Progenitor cell of endocrine pancreas (in vitro differentiated cells): ENCODE results near the gene CHN2. TPM values are rescaled to one million over a fixed set of nuclear protein-coding genes. Genes with fewer than 3 reads are reported as not detected.
A peak's percentile ranks its signal among the peaks of the same experiment; 100 is the strongest.

Experiments
- DNase-seq: peaks from one replicate; pipeline ENCODE4 v3.0.0; 2021; ENCODE audit warnings: low spot score; ENCODE audit not compliant: unreplicated experiment
- H3K27ac Mint-ChIP-seq: 2 replicates; pipeline ENCODE4 v1.8.0; 2021; ENCODE audit warnings: mild to moderate bottlenecking, moderate library complexity, mixed read lengths
- H3K27me3 Mint-ChIP-seq: 2 replicates; pipeline ENCODE4 v1.8.0; 2021; ENCODE audit warnings: mixed read lengths
- H3K36me3 Mint-ChIP-seq: 2 replicates; pipeline ENCODE4 v1.8.0; 2022; ENCODE audit warnings: mixed read lengths; ENCODE audit not compliant: insufficient read depth
- H3K4me1 Mint-ChIP-seq: 2 replicates; pipeline ENCODE4 v1.8.0; 2021; ENCODE audit warnings: low read depth, mixed read lengths
- H3K4me3 Mint-ChIP-seq: 2 replicates; pipeline ENCODE4 v1.8.0; 2021; ENCODE audit warnings: low read depth, mild to moderate bottlenecking, moderate library complexity, mixed read lengths
- H3K9me3 Mint-ChIP-seq: 2 replicates; pipeline ENCODE4 v1.8.0; 2021; ENCODE audit warnings: low read depth, mixed read lengths
- CTCF ChIP-seq: fragments of 200-600 bp; sonication (generic); IDR thresholded peaks from one replicate; pipeline ENCODE4 v1.5.0; 2021; ENCODE audit warnings: antibody characterized with exemption, mild to moderate bottlenecking; ENCODE audit not compliant: unreplicated experiment
- total RNA-seq: library from RNA; stranded (reverse); gene quantifications from 2 replicates; pipeline ENCODE4 v1.2.1, GENCODE V29; 2021

The CHN2 gene
- total RNA-seq, 1 donor from 2014 or later = 22.0 TPM

DNA sequence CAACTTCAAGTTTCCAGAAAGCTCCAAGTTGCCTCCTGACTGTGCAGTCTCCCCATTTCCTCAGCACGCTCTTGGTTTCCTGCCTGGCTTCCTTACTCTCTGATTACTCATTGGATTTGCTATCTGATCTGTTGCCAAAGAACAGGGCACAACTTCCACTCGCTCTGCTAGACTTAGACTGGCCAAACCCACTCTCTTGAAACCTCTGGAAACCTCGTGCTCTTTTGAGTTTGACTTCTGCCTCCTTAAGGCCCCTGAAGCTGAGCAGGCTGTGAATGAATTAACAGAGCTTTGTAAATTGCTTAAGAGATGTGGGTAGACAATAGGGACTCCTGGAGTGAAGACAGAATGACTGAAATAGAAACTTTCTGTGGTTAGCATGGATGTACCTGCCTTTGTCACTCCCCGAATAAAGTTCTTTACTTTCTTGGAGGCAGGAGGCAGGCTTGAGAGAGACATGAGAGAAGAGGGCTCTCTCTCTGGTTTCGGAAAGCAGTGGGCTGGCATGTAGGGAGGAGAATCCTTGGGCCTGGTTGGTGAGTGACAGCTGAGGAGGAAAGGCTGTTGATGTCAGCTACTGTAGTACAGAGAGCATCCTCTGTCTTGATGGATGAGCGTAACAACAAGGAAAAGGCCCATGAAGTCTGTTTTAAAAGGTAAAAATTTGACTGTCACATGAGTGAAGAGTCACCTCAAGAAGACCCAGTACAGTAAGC lies 70.8 kb downstream of the CHN2 start:
- H3K9me3 Mint-ChIP-seq = peaks cover 7% of the 10 kb centered on the region
- no peak overlapping the region for H3K4me3 Mint-ChIP-seq
- no peak for TF ChIP-seq CTCF
- no peaks in the 10 kb centered on the region for H3K27me3 Mint-ChIP-seq
- H3K36me3 Mint-ChIP-seq = peaks cover 14% of the 10 kb centered on the region
- no peak for DNase-seq
- no peak overlapping the region for H3K27ac Mint-ChIP-seq
- H3K4me1 Mint-ChIP-seq = peaks cover 16% of the 10 kb centered on the region

DNA sequence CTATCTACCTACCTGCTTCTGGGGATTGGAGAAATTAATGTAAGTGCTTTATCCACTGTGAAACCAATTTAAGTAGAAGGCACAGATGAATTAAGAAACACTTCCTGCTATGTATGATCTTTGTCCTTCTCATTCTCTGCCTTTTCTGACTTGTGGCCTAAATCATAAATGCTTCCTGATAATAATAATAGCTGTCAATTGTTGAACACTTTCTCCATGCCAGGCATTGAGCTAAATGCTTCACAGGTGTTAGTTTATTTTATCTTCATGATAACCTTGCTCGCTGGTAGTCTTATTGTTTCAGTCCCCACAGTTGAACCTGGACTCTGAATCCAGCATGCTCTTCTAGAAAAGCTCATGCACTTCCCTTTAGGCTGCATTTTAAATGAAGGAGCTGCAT lies 75.4 kb downstream of the CHN2 start:
- Mint-ChIP-seq H3K36me3 (peaks cover 2% of the 10 kb centered on the region), H3K9me3 (peaks cover 4% of the 10 kb centered on the region), H3K4me1 (peaks cover 32% of the 10 kb centered on the region), H3K27ac (peak overlapping the region; percentile 32), H3K4me3 (no peak overlapping the region), H3K27me3 (no peaks in the 10 kb centered on the region)
- no peak for DNase-seq
- TF ChIP-seq CTCF = no peak

GRCh38 chr7:29270594-29271318 lies 76.2 kb downstream of the CHN2 start:
- peaks cover 4% of the 10 kb centered on the region for H3K9me3 Mint-ChIP-seq

GRCh38 chr7:29271319-29271658 lies 76.7 kb downstream of the CHN2 start:
- Mint-ChIP-seq H3K27me3 (no peaks in the 10 kb centered on the region), H3K4me1 (peaks cover 35% of the 10 kb centered on the region), H3K27ac (peak overlapping the region; percentile 38), H3K9me3 (peaks cover 4% of the 10 kb centered on the region), H3K4me3 (peak overlapping the region; percentile 15), H3K36me3 (no peaks in the 10 kb centered on the region)
- no peak for TF ChIP-seq CTCF
- no peak for DNase-seq

More at GRCh38 chr7:29270594-29271318, 76.2 kb downstream of the CHN2 start:
- Mint-ChIP-seq H3K36me3 (no peaks in the 10 kb centered on the region), H3K4me1 (peaks cover 32% of the 10 kb centered on the region), H3K27ac (peak overlapping the region; percentile 38), H3K4me3 (peak overlapping the region; percentile 5), H3K27me3 (no peaks in the 10 kb centered on the region)
- DNase-seq = no peak
- TF ChIP-seq CTCF = no peak

DNA sequence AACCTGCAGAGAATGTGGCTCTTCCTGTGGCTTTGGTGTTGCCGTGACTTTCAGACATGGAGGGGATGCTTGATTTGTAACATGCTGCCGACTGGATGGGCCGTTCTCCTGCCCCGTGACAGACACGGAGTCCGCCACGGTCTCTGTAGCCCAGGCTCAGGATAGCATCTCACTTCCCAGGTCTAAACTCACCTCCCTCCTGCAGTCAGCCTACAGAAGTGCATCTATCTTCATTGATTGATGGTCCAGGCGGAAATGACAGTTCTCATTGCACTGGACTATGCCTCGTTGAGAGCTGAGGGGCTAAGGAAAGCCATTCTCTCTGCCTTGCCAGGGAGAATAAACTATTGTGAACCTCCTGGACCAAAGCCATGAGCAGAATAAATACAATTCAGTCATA lies 77.5 kb downstream of the CHN2 start:
- H3K27ac Mint-ChIP-seq = peak overlapping the region; percentile 38
- peaks cover 35% of the 10 kb centered on the region for H3K4me1 Mint-ChIP-seq
- TF ChIP-seq CTCF = no peak
- no peak for DNase-seq
- H3K4me3 Mint-ChIP-seq = no peak overlapping the region
- peaks cover 4% of the 10 kb centered on the region for H3K9me3 Mint-ChIP-seq
- H3K27me3 Mint-ChIP-seq = no peaks in the 10 kb centered on the region
- no peaks in the 10 kb centered on the region for H3K36me3 Mint-ChIP-seq
